Measurements from ENCODE around the gene EMP1. TPM values are rescaled to one million over a fixed set of nuclear protein-coding genes. Genes with fewer than 3 reads are reported as not detected.

Gene EMP1
- total RNA-seq, 3 donors from 2014 or later = 245 to 680 (median 667) TPM

GRCh38 chr12:13227191-13227590 lies 30.7 kb downstream of the EMP1 start:
- H3K4me3 ChIP-seq = no peak overlapping the region
- H3K9me3 ChIP-seq = no peaks in the 10 kb centered on the region
- peaks cover 2% of the 10 kb centered on the region for H3K4me1 ChIP-seq (ENCODE audit: low read depth)
- ATAC-seq (no peak), DNase-seq (no peak)
- H3K36me3 ChIP-seq (ENCODE audit: low read depth) = no peaks in the 10 kb centered on the region
- no peak for TF ChIP-seq CTCF (IDR thresholded peaks at IDR 0.05)
- intact Hi-C loops (cut with DNase I, micrococcal nuclease) = loop anchor here in 1 of 2 donors (10.0 kb wide), 1 partner anchor 312 kb away; no protein-coding TSS in a partner anchor

DNA sequence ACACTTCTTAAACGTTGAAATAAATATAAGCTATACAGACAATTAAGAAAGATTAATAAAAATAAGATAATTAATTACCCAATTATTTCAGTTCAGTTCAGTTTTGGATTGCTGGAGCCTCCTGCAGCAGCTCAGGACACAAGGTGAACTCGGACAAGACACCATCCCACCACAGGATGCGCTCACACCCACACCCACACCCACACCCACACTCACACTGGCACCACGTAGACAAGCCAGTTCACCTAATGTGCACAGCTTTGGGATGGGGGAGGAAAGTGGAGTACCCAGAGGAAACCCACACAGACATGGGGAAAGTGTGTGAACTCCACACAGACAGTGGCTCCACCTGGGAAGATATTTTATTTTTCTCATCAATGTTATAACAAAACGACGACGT lies 32.1 kb downstream of the EMP1 start:
- Histone ChIP-seq H3K9me3 (no peaks in the 10 kb centered on the region), H3K36me3 (ENCODE audit: low read depth) (no peaks in the 10 kb centered on the region), H3K4me3 (no peak overlapping the region), H3K4me1 (ENCODE audit: low read depth) (no peaks in the 10 kb centered on the region)
- TF ChIP-seq CTCF (IDR thresholded peaks at IDR 0.05) = no peak
- DNase-seq = no peak
- no peak for ATAC-seq
- intact Hi-C loops (cut with DNase I, micrococcal nuclease) = loop anchor here in 1 of 2 donors (10.0 kb wide), 1 partner anchor 314 kb away; no protein-coding TSS in a partner anchor

DNA sequence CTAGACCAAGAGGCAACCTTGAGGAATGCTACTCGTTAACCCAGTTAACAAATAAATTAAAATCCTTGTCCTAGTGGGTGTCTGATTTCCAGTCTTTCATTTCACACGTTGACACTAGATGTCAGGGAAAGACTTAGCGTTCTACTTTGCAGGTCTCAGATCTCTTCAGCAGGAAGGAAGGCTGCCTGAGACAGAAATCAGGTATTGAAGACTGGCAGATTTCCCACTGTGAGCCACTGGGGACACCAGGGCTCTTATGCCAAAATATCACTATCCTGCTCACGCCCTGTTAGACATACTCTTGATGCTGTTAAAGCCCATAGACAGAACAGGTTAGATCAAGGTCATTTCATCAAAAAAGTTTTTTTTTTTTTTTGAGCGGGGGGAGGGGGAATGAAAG lies 33.0 kb downstream of the EMP1 start:
- H3K4me1 ChIP-seq (ENCODE audit: low read depth) = no peaks in the 10 kb centered on the region
- intact Hi-C loops (cut with DNase I, micrococcal nuclease) = loop anchor here in 1 of 2 donors (10.0 kb wide), 1 partner anchor 315 kb away; no protein-coding TSS in a partner anchor
- ATAC-seq = no peak
- H3K4me3 ChIP-seq = no peak overlapping the region
- H3K9me3 ChIP-seq = no peaks in the 10 kb centered on the region
- DNase-seq = no peak
- no peak for TF ChIP-seq CTCF (IDR thresholded peaks at IDR 0.05)
- no peaks in the 10 kb centered on the region for H3K36me3 ChIP-seq (ENCODE audit: low read depth)

- DNase-seq = no peak
- H3K4me3 ChIP-seq = no peak overlapping the region
- intact Hi-C loops (cut with DNase I, micrococcal nuclease) = no loop called here
- ATAC-seq = no peak
- no peaks in the 10 kb centered on the region for H3K9me3 ChIP-seq
- H3K4me1 ChIP-seq (ENCODE audit: low read depth) = no peaks in the 10 kb centered on the region
- no peak for TF ChIP-seq CTCF (IDR thresholded peaks at IDR 0.05)
- no peaks in the 10 kb centered on the region for H3K36me3 ChIP-seq (ENCODE audit: low read depth)
These were observed 34.0 kb downstream of the EMP1 start for GRCh38 chr12:13230500-13230899.

DNA sequence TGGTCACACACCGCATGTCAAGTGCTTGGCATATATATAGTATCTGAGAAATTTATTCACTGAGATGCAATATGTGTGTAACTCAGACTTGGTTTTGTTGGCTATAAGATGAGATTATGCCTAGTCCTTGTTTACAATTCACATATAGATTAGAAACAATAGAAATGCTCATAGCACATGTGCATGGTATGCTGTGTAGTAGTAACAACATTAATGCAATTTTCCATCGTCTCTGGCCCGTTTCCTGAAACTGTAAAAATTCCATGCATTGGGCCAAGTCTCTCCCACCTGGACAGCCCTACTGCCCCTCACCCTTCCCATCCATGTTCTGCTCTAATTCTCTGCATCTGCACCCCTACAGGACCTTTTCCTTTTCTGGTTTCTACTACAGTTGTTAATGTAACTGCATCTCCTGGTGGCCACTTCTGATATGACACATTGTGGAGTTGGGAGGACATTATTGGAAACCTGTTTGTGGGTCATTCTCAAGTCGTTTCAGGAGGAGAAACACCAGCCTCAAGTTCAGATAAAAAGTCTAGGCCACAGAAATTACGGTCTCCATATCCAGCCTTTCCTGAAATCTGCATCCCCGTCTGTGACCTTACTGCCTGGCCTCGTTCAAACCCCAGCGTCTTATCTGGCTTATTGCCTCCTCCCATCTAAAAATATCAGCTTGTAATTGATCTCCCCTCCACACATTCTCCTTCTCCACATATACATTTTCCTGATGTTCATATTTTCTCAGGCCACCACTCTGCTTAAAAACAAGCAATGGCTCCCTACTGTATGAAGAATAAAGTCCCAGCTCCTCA lies 37.5 kb downstream of the EMP1 start:
- Histone ChIP-seq H3K36me3 (ENCODE audit: low read depth) (no peaks in the 10 kb centered on the region), H3K4me3 (no peak overlapping the region), H3K9me3 (no peaks in the 10 kb centered on the region), H3K4me1 (ENCODE audit: low read depth) (no peaks in the 10 kb centered on the region)
- intact Hi-C loops (cut with DNase I, micrococcal nuclease) = no loop called here
- peak in 1 of 3 donors; percentile 84 for DNase-seq
- peak; percentile 77 for ATAC-seq
- peak; percentile 37 for TF ChIP-seq CTCF (IDR thresholded peaks at IDR 0.05)

Measured in mucosa of descending colon (tissue), 3 donors.